Measurements from ENCODE around the gene TAB2. TPM values are rescaled to one million over a fixed set of nuclear protein-coding genes. Genes with fewer than 3 reads are reported as not detected.
"Not testable (repeated sequence)": the region's sequence is repeated elsewhere in the genome, so short reads cannot be mapped to it uniquely, and the experiment has no call there.

TAB2 gene
- total and polyA plus RNA-seq, 9 donors: 31.2 to 67.6 (median 55.9) TPM

DNA sequence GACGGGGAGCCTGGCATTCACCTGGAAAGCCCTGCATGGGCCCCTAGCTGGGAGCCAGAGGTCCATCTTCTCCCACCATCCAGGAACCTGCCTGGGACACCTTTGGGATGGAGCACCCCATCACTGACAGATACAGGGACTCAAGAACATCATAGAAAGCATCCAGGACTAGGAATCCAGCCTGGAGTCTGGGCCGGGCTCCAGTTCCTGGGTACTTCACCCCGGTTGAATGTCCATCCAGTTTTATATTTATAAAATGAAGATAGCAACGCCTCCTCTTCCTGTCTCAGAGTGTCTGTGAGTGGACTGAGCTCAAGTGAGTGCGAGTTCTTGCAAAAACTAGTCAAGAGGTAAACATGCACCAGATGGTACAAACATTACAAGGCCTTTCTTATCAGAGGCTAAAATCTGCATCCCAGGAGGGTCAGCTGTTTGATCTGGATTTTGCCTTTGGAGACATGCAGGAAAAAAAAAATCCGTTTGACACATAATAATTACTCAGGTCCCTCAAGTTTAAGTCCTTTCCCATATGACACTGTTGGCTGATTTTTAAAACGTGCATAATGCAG lies 139.9 kb downstream of the TAB2 start:
- Histone ChIP-seq H3K27ac (ENCODE audit: low read length) (no peak overlapping the region), H3K27me3 (ENCODE audit: control insufficient read depth, insufficient read depth, low read length) (peaks cover 22% of the 10 kb centered on the region), H3K36me3 (ENCODE audit: control insufficient read depth, insufficient read depth, low read length) (no peaks in the 10 kb centered on the region), H3K4me3 (ENCODE audit: low read length) (no peak overlapping the region), H3K4me1 (ENCODE audit: control insufficient read depth, insufficient read depth, low read length) (peaks cover 26% of the 10 kb centered on the region), H3K9me3 (replicated peaks; ENCODE audit: control insufficient read depth, low read depth, low read length) (no peaks in the 10 kb centered on the region)
- no CpG with 5 or more reads among the region's 7 CpGs for WGBS (ENCODE audit: insufficient coverage)
- no peak for DNase-seq

DNA sequence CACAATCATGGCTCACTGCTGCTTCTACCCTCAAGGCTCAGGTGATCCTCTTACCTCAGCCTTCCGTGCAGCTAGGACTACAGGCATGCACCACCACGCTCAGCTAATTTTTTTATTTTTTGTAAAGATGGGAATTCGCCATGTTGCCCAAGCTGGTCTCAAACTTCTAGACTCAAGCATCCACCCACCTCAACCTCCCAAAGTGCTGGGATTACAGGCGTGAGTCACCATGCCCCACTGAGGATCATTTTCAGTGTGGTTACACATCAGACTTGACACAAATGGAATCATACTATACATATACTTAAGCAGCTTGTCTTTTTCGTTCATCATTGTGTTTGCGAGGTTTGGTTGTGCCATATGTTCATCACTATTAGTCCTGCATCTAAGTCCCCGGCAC lies 140.7 kb downstream of the TAB2 start:
- Histone ChIP-seq H3K4me3 (ENCODE audit: low read length) (no peak overlapping the region), H3K36me3 (ENCODE audit: control insufficient read depth, insufficient read depth, low read length) (no peaks in the 10 kb centered on the region), H3K27me3 (ENCODE audit: control insufficient read depth, insufficient read depth, low read length) (peaks cover 16% of the 10 kb centered on the region), H3K27ac (ENCODE audit: low read length) (no peak overlapping the region), H3K4me1 (ENCODE audit: control insufficient read depth, insufficient read depth, low read length) (peaks cover 25% of the 10 kb centered on the region), H3K9me3 (replicated peaks; ENCODE audit: control insufficient read depth, low read depth, low read length) (no peaks in the 10 kb centered on the region)
- WGBS (ENCODE audit: insufficient coverage): 88% methylated on average over 3 of the region's 7 CpGs
- no peak for DNase-seq

DNA sequence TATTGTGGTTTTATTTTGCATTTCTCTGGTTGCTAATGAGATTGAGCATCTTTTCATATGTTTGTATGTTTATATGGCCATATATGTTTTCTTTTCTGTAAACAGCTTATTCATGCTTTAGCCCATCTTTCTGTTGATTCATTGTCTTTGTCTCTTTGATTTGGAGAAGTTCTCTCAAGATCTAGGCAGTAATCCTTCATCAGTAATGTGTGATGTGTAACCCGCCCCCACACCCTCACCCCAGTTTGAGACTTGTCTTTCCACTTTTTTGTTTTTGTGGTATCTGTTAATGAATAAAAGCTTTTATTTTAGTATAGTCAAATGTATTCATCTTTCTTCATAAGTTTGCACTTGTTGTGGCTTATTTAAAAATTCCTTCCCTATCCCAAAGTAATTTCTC lies 141.3 kb downstream of the TAB2 start:
- no peaks in the 10 kb centered on the region for H3K9me3 ChIP-seq (replicated peaks; ENCODE audit: control insufficient read depth, low read depth, low read length)
- no peak overlapping the region for H3K4me3 ChIP-seq (ENCODE audit: low read length)
- no CpG with 5 or more reads among the region's 1 CpG for WGBS (ENCODE audit: insufficient coverage)
- H3K4me1 ChIP-seq (ENCODE audit: control insufficient read depth, insufficient read depth, low read length): peaks cover 19% of the 10 kb centered on the region
- H3K27ac ChIP-seq (ENCODE audit: low read length): no peak overlapping the region
- no peak for DNase-seq
- peaks cover 15% of the 10 kb centered on the region for H3K27me3 ChIP-seq (ENCODE audit: control insufficient read depth, insufficient read depth, low read length)
- no peaks in the 10 kb centered on the region for H3K36me3 ChIP-seq (ENCODE audit: control insufficient read depth, insufficient read depth, low read length)

DNA sequence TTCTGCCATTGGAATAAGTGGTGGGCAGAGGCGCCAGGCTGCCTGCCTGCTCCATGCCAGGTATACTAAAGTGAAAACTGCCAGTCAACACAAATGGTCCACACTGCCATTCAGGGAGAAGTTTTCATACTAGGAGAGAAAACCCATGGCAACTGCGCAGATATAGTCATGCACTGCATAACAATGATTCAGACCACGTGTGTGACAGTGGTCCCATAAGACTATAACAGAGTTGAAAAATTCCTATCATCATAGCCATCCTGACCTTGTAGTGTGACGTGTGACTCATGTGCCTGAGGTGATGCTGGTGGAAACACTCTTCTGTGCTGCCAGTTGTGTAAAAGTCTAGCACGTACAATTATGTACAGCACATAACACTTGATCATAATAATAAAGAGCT lies 142.2 kb downstream of the TAB2 start:
- Histone ChIP-seq H3K4me3 (ENCODE audit: low read length) (no peak overlapping the region), H3K4me1 (ENCODE audit: control insufficient read depth, insufficient read depth, low read length) (peaks cover 11% of the 10 kb centered on the region), H3K27me3 (ENCODE audit: control insufficient read depth, insufficient read depth, low read length) (peaks cover 16% of the 10 kb centered on the region), H3K9me3 (replicated peaks; ENCODE audit: control insufficient read depth, low read depth, low read length) (no peaks in the 10 kb centered on the region), H3K27ac (ENCODE audit: low read length) (no peak overlapping the region), H3K36me3 (ENCODE audit: control insufficient read depth, insufficient read depth, low read length) (no peaks in the 10 kb centered on the region)
- WGBS (ENCODE audit: insufficient coverage): no CpG with 5 or more reads among the region's 5 CpGs
- no peak for DNase-seq

DNA sequence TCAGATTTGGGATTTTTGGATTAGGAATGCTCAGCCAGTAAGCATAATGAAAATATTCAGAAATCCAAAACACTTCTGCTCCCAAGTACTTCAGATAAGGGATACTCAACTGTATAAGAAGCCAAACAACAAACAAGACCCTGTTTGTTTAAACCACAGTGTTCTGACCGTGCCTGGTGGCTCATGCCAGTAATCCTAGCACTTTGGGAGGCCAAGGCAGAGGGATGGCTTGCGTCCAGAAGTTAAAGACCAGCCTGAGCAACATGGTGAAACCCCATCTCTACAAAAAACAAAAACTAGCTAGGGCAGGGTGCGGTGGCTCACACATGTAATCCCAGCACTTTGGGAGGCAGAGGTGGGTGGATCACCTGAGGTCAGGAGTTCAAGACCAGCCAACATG lies 142.7 kb downstream of the TAB2 start:
- H3K27me3 ChIP-seq (ENCODE audit: control insufficient read depth, insufficient read depth, low read length): peaks cover 17% of the 10 kb centered on the region
- 61% methylated on average over 2 of the region's 3 CpGs for WGBS (ENCODE audit: insufficient coverage)
- not testable (repeated sequence) for H3K9me3 ChIP-seq (replicated peaks; ENCODE audit: control insufficient read depth, low read depth, low read length); H3K36me3 ChIP-seq (ENCODE audit: control insufficient read depth, insufficient read depth, low read length); H3K27ac ChIP-seq (ENCODE audit: low read length); DNase-seq; H3K4me1 ChIP-seq (ENCODE audit: control insufficient read depth, insufficient read depth, low read length); H3K4me3 ChIP-seq (ENCODE audit: low read length)

Other genes with a start within 250 kb of the TAB2 start
- gene SUMO4, start 82.5 kb downstream of the TAB2 start, total RNA-seq: 2.2 TPM
- under 1 TPM; 0.19 to 0.43 (median 0.29) TPM for gene SUMO4, start 82.5 kb downstream of the TAB2 start, polyA plus RNA-seq (ENCODE audit: insufficient read depth in 1 of 8, insufficient read length in 8 of 8, low replicate concordance in 1 of 8)
- gene ZC3H12D, start 167.3 kb downstream of the TAB2 start, total RNA-seq: 0.27 TPM
- under 1 TPM; 0.11 to 0.75 (median 0.24) TPM for gene ZC3H12D, start 167.3 kb downstream of the TAB2 start, polyA plus RNA-seq (ENCODE audit: insufficient read depth in 1 of 8, insufficient read length in 8 of 8, low replicate concordance in 1 of 8)
- 36.2 TPM for gene PPIL4, start 228.3 kb downstream of the TAB2 start, total RNA-seq
- 10 to 100 TPM; 26.8 to 37.9 (median 29.8) TPM for gene PPIL4, start 228.3 kb downstream of the TAB2 start, polyA plus RNA-seq (ENCODE audit: insufficient read depth in 1 of 8, insufficient read length in 8 of 8, low replicate concordance in 1 of 8)
- 43.5 TPM for gene GINM1, start 248.7 kb downstream of the TAB2 start, total RNA-seq
- gene GINM1, start 248.7 kb downstream of the TAB2 start, polyA plus RNA-seq (ENCODE audit: insufficient read depth in 1 of 8, insufficient read length in 8 of 8, low replicate concordance in 1 of 8): 10 to 100 TPM; 34.5 to 60.9 (median 47.1) TPM

Measured in muscle of leg (tissue), 11 donors.